ENCODE measurements around the gene CASKIN1.

Gene CASKIN1

DNA sequence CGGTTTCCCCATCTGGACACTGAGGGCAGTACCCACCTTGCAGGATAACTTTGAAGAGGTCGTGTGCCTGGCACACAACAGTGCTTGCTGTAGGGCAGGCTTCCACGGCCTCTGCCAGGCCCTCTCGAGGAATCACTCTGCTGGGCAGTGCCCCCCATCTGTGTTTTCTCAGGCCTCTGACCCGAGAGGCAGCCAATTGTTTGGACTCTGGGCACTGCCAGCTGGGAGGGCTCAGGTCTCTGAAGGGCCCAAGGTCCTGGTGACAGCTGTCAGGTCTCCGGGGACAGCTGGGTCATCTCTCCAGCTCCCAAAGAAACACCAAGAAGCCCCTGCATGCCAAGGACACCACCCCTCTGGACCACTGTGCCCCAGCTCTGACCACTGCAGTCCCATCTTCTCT is 49.0 kb downstream of the CASKIN1 start:
- DNase-seq (ENCODE audit: low read depth in 1 of 2, low spot score in 1 of 2), result no peak
- TF ChIP-seq SPI1 (IDR thresholded peaks at IDR 0.05; ENCODE audit: borderline replicate concordance, low read depth) (no peak), GABPA (IDR thresholded peaks at IDR 0.05; ENCODE audit: low read depth) (no peak), POLR2AphosphoS5 (IDR thresholded peaks at IDR 0.05; ENCODE audit: low read depth) (no peak)
- TF ChIP-seq, protein P1, sequence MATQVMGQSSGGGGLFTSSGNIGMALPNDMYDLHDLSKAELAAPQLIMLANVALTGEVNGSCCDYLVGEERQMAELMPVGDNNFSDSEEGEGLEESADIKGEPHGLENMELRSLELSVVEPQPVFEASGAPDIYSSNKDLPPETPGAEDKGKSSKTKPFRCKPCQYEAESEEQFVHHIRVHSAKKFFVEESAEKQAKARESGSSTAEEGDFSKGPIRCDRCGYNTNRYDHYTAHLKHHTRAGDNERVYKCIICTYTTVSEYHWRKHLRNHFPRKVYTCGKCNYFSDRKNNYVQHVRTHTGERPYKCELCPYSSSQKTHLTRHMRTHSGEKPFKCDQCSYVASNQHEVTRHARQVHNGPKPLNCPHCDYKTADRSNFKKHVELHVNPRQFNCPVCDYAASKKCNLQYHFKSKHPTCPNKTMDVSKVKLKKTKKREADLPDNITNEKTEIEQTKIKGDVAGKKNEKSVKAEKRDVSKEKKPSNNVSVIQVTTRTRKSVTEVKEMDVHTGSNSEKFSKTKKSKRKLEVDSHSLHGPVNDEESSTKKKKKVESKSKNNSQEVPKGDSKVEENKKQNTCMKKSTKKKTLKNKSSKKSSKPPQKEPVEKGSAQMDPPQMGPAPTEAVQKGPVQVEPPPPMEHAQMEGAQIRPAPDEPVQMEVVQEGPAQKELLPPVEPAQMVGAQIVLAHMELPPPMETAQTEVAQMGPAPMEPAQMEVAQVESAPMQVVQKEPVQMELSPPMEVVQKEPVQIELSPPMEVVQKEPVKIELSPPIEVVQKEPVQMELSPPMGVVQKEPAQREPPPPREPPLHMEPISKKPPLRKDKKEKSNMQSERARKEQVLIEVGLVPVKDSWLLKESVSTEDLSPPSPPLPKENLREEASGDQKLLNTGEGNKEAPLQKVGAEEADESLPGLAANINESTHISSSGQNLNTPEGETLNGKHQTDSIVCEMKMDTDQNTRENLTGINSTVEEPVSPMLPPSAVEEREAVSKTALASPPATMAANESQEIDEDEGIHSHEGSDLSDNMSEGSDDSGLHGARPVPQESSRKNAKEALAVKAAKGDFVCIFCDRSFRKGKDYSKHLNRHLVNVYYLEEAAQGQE (IDR thresholded peaks at IDR 0.05; ENCODE audit: insufficient replicate concordance, low read depth), result no peak
- TF ChIP-seq, protein P2, sequence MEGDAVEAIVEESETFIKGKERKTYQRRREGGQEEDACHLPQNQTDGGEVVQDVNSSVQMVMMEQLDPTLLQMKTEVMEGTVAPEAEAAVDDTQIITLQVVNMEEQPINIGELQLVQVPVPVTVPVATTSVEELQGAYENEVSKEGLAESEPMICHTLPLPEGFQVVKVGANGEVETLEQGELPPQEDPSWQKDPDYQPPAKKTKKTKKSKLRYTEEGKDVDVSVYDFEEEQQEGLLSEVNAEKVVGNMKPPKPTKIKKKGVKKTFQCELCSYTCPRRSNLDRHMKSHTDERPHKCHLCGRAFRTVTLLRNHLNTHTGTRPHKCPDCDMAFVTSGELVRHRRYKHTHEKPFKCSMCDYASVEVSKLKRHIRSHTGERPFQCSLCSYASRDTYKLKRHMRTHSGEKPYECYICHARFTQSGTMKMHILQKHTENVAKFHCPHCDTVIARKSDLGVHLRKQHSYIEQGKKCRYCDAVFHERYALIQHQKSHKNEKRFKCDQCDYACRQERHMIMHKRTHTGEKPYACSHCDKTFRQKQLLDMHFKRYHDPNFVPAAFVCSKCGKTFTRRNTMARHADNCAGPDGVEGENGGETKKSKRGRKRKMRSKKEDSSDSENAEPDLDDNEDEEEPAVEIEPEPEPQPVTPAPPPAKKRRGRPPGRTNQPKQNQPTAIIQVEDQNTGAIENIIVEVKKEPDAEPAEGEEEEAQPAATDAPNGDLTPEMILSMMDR (IDR thresholded peaks at IDR 0.05; ENCODE audit: insufficient read depth, low read length), result no peak
- no peak overlapping the region for H3K27ac ChIP-seq (replicated peaks)
- no peak overlapping the region for H3K4me3 ChIP-seq (replicated peaks; ENCODE audit: insufficient read depth, low read length)
- H3K27me3 ChIP-seq (ENCODE audit: insufficient read depth, poor library complexity, severe bottlenecking), result peaks cover 3% of the 10 kb centered on the region

DNA sequence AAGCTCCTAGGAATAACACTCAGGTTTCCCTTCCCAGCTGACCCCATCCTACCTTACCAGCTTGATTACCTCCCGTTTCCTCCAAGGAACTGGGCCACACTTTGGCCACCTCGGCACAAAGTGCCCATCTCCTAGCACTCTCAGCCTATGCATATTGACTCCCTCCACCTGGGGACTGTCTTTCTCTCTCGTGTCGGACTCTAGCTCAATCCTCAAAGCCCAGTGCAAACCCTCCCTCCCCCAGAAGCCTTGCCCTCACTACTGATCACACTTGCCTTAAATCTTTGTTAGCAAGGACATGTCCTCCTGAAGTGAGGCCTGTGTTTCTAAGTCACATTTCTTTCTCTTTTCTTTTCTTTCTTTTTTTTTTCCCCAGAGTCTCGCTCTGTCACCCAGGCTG is 50.6 kb downstream of the CASKIN1 start:
- Histone ChIP-seq H3K27ac (replicated peaks) (no peak overlapping the region), H3K27me3 (ENCODE audit: insufficient read depth, poor library complexity, severe bottlenecking) (peaks cover 3% of the 10 kb centered on the region), H3K4me3 (replicated peaks; ENCODE audit: insufficient read depth, low read length) (no peak overlapping the region)
- no peak for TF ChIP-seq SPI1 (IDR thresholded peaks at IDR 0.05; ENCODE audit: borderline replicate concordance, low read depth)
- TF ChIP-seq POLR2AphosphoS5 (IDR thresholded peaks at IDR 0.05; ENCODE audit: low read depth), result no peak
- TF ChIP-seq GABPA (IDR thresholded peaks at IDR 0.05; ENCODE audit: low read depth), result no peak
- TF ChIP-seq, protein P2 (IDR thresholded peaks at IDR 0.05; ENCODE audit: insufficient read depth, low read length), result no peak
- TF ChIP-seq, protein P1 (IDR thresholded peaks at IDR 0.05; ENCODE audit: insufficient replicate concordance, low read depth), result no peak
- no peak for DNase-seq (ENCODE audit: low read depth in 1 of 2, low spot score in 1 of 2)

DNA sequence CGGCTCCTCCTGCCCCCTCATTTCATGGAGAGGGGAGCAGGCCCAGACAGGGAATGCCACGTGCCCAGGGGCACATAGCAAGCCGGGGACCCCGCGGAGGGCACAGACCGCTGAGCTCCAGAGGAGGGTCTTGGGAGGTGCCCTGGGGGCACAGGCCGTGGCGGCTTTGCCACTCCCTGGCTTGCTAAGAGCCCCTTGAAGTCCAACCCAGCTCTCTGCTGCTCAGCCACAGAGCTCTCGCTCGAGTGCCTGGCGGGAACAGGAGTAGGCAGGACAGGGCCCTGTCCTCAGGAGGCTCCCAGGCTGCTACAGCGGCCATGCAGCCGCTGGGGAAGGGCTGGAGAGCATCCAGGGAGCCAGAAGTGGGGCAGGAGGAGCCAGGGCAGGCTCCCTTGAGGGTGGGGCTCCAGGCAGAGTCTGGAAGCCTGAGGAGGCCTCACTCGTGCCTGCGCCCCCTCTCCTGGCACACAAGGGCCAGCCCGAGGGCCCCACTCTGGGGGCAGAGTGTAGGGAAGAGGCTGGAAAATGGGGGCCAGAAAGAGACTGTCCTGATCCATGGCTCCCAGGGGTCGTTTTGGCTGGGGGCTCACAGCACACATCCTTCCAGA is 52.4 kb downstream of the CASKIN1 start:
- no peak for TF ChIP-seq POLR2AphosphoS5 (IDR thresholded peaks at IDR 0.05; ENCODE audit: low read depth)
- no peak for TF ChIP-seq SPI1 (IDR thresholded peaks at IDR 0.05; ENCODE audit: borderline replicate concordance, low read depth)
- TF ChIP-seq, protein P1 (IDR thresholded peaks at IDR 0.05; ENCODE audit: insufficient replicate concordance, low read depth), result no peak
- TF ChIP-seq GABPA (IDR thresholded peaks at IDR 0.05; ENCODE audit: low read depth), result no peak
- TF ChIP-seq, protein P2 (IDR thresholded peaks at IDR 0.05; ENCODE audit: insufficient read depth, low read length), result no peak
- no peak overlapping the region for H3K4me3 ChIP-seq (replicated peaks; ENCODE audit: insufficient read depth, low read length)
- no peak for DNase-seq (ENCODE audit: low read depth in 1 of 2, low spot score in 1 of 2)
- H3K27me3 ChIP-seq (ENCODE audit: insufficient read depth, poor library complexity, severe bottlenecking), result peaks cover 3% of the 10 kb centered on the region
- H3K27ac ChIP-seq (replicated peaks), result no peak overlapping the region
